GM20000 (cell line): Measurements from ENCODE around the gene BHLHA9.

Source experiments
- DNase-seq: peaks from one replicate; pipeline ENCODE4 v3.0.0; 2012; ENCODE audit warnings: low spot score
- CTCF ChIP-seq: IDR thresholded peaks from 2 replicates; pipeline ENCODE4 v1.5.1; 2012; ENCODE audit warnings: mild to moderate bottlenecking, control low read depth; ENCODE audit errors: extremely low read depth, missing control alignments

The BHLHA9 gene

GRCh38 chr17:1270210-1271029 lies at the start of gene BHLHA9:
TSS of gene BHLHA9 (plus strand) at chr17:1270444. CDS start at chr17:1270564, 120 bp downstream.
- TF ChIP-seq CTCF: no peak
- no peak for DNase-seq

- TF ChIP-seq CTCF: no peak
- no peak for DNase-seq
Observed at GRCh38 chr17:1221209-1221608, 49.0 kb upstream of the BHLHA9 start.

- DNase-seq: no peak
- TF ChIP-seq CTCF: no peak
Observed at GRCh38 chr17:1222321-1222720, 47.9 kb upstream of the BHLHA9 start.

- no peak for DNase-seq
- no peak for TF ChIP-seq CTCF
Observed at GRCh38 chr17:1223662-1224061, 46.6 kb upstream of the BHLHA9 start.

GRCh38 chr17:1224330-1224729 lies 45.9 kb upstream of the BHLHA9 start:
- no peak for TF ChIP-seq CTCF
- no peak for DNase-seq

GRCh38 chr17:1226308-1226707 lies 43.9 kb upstream of the BHLHA9 start:
- TF ChIP-seq CTCF: no peak
- no peak for DNase-seq

- no peak for DNase-seq
- no peak for TF ChIP-seq CTCF
Observed at GRCh38 chr17:1227365-1227764, 42.9 kb upstream of the BHLHA9 start.
